NB4 (cell line): ENCODE data around the gene BPIFB3.

Experiments used
- MAX ChIP-seq: IDR thresholded peaks from 2 replicates; pipeline ENCODE4 v1.6.1; 2011; ENCODE audit warnings: low read depth, low read length
- POLR2A ChIP-seq: IDR thresholded peaks from 2 replicates; pipeline ENCODE4 v1.6.1; 2011; ENCODE audit warnings: mild to moderate bottlenecking; ENCODE audit not compliant: insufficient read length; ENCODE audit errors: extremely low read depth
- TF ChIP-seq, protein P1 (sequence below): IDR thresholded peaks from one replicate; pipeline ENCODE4 v1.5.1; 2012; ENCODE audit warnings: low read depth, low read length

- TF ChIP-seq, protein P1, sequence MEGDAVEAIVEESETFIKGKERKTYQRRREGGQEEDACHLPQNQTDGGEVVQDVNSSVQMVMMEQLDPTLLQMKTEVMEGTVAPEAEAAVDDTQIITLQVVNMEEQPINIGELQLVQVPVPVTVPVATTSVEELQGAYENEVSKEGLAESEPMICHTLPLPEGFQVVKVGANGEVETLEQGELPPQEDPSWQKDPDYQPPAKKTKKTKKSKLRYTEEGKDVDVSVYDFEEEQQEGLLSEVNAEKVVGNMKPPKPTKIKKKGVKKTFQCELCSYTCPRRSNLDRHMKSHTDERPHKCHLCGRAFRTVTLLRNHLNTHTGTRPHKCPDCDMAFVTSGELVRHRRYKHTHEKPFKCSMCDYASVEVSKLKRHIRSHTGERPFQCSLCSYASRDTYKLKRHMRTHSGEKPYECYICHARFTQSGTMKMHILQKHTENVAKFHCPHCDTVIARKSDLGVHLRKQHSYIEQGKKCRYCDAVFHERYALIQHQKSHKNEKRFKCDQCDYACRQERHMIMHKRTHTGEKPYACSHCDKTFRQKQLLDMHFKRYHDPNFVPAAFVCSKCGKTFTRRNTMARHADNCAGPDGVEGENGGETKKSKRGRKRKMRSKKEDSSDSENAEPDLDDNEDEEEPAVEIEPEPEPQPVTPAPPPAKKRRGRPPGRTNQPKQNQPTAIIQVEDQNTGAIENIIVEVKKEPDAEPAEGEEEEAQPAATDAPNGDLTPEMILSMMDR: no peak
- TF ChIP-seq POLR2A: no peak
- no peak for TF ChIP-seq MAX
Measured at GRCh38 chr20:33070111-33071053, 16.7 kb downstream of the BPIFB3 start.
